Body of pancreas (tissue), 4 donors: ENCODE data around the gene MED27.

Experiments used
- CTCF ChIP-seq, 7 experiments: fragments of 450-650 bp in 4 of 7; fragments of 200-600 bp in 3 of 7; sonication (generic) in 3 of 7; IDR thresholded peaks; one replicate each; pipeline ENCODE4 v1.5.1; 2016 to 2019; ENCODE audit warnings: antibody characterized with exemption in 7 of 7
- POLR2A ChIP-seq, 3 donors: fragments of 450-650 bp; IDR thresholded peaks; one replicate each; pipeline ENCODE4 v1.6.1; 2016; ENCODE audit warnings: antibody characterized with exemption in 3 of 3, mild to moderate bottlenecking in 2 of 3

GRCh38 chr9:131981116-131981776 is 98.4 kb downstream of the MED27 start:
- no peak for TF ChIP-seq CTCF (IDR thresholded peaks at IDR 0.05)
- no peak for TF ChIP-seq POLR2A (IDR thresholded peaks at IDR 0.05)
